ENCODE data around the gene GJA10. TPM values are rescaled to one million over a fixed set of nuclear protein-coding genes. Genes with fewer than 3 reads are reported as not detected.

The GJA10 gene
- total RNA-seq, 2 donors from 2014 or later = not detected

DNA sequence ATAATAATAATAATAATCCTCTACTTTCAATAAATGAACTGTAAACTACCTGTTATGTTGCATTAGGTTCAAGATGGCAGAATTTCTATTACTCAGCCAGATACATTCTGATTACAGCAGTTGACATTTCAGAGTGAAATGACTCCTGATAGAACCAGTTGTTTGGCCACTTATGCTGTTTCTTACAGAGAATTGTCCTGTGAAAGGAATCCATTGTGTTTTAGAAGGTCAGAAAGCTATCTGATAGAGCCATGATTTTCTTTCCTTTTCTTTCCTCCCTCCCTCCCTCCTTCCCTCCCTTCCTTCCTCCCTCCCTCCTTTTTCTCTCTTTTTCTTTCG lies 16.6 kb downstream of the GJA10 start:
- TF ChIP-seq, protein P1, sequence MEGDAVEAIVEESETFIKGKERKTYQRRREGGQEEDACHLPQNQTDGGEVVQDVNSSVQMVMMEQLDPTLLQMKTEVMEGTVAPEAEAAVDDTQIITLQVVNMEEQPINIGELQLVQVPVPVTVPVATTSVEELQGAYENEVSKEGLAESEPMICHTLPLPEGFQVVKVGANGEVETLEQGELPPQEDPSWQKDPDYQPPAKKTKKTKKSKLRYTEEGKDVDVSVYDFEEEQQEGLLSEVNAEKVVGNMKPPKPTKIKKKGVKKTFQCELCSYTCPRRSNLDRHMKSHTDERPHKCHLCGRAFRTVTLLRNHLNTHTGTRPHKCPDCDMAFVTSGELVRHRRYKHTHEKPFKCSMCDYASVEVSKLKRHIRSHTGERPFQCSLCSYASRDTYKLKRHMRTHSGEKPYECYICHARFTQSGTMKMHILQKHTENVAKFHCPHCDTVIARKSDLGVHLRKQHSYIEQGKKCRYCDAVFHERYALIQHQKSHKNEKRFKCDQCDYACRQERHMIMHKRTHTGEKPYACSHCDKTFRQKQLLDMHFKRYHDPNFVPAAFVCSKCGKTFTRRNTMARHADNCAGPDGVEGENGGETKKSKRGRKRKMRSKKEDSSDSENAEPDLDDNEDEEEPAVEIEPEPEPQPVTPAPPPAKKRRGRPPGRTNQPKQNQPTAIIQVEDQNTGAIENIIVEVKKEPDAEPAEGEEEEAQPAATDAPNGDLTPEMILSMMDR (IDR thresholded peaks at IDR 0.05) = no peak
- no peak overlapping the region for H3K4me3 ChIP-seq
- no peak overlapping the region for H3K9ac ChIP-seq (ENCODE audit: low read depth in 2 of 2, low read length in 2 of 2)
- DNase-seq = no peak
- H3K27ac ChIP-seq = no peak overlapping the region
- H3K9me3 ChIP-seq = no peaks in the 10 kb centered on the region
- H3K27me3 ChIP-seq = no peaks in the 10 kb centered on the region
- H3K4me1 ChIP-seq = no peaks in the 10 kb centered on the region
- intact Hi-C loops (cut with DNase I) = no loop called here
- no peaks in the 10 kb centered on the region for H3K36me3 ChIP-seq

DNA sequence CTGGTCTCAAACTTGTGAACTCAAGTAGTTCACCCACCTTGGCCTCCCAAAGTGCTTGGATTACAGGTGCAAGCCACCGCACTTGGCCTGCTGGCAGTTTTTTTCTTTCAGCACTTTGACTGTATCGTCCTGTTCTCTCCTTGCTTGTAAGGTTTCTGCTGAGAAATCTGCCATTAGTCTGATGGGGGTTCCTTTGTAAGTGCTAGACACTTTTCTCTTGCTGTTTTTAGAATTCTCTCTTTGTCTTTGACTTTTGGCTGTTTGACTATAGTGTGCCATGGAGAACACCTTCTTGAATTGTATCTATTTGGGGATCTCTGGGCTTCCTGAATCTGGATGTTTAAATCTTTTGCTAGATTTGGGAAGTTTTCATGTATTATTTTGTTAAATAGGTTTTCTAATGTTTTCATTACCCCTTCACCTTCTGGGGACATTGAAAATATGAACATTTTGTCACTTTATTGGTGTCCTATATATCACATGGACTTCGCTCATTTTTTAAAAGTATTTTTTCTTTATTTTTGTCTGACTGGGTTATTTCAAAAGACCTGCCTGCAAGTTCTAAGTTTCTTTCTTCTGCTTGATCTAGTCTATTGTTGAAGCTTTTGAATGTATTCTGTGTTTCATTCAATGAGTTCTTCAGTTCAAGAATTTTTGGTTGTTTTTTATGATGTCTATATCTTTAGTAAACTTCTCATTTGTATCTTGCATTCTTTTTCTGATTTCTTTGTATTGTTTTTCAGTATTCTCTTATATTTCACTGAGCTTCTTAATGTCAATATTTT lies 22.1 kb downstream of the GJA10 start:
- no peak for DNase-seq
- Histone ChIP-seq H3K9me3 (no peaks in the 10 kb centered on the region), H3K27ac (no peak overlapping the region), H3K27me3 (no peaks in the 10 kb centered on the region), H3K4me1 (no peaks in the 10 kb centered on the region), H3K4me3 (no peak overlapping the region), H3K36me3 (no peaks in the 10 kb centered on the region), H3K9ac (ENCODE audit: low read depth in 2 of 2, low read length in 2 of 2) (no peak overlapping the region)
- TF ChIP-seq, protein P1 (IDR thresholded peaks at IDR 0.05) = no peak
- intact Hi-C loops (cut with DNase I) = no loop called here

- intact Hi-C loops (cut with DNase I) = no loop called here
- no peak overlapping the region for H3K4me3 ChIP-seq
- no peaks in the 10 kb centered on the region for H3K4me1 ChIP-seq
- H3K36me3 ChIP-seq = no peaks in the 10 kb centered on the region
- TF ChIP-seq, protein P1 (IDR thresholded peaks at IDR 0.05) = no peak
- no peak overlapping the region for H3K9ac ChIP-seq (ENCODE audit: low read depth in 2 of 2, low read length in 2 of 2)
- DNase-seq = no peak
- H3K27me3 ChIP-seq = no peaks in the 10 kb centered on the region
- H3K27ac ChIP-seq = no peak overlapping the region
- no peaks in the 10 kb centered on the region for H3K9me3 ChIP-seq
Observed at GRCh38 chr6:89917216-89917615, 22.9 kb downstream of the GJA10 start.

DNA sequence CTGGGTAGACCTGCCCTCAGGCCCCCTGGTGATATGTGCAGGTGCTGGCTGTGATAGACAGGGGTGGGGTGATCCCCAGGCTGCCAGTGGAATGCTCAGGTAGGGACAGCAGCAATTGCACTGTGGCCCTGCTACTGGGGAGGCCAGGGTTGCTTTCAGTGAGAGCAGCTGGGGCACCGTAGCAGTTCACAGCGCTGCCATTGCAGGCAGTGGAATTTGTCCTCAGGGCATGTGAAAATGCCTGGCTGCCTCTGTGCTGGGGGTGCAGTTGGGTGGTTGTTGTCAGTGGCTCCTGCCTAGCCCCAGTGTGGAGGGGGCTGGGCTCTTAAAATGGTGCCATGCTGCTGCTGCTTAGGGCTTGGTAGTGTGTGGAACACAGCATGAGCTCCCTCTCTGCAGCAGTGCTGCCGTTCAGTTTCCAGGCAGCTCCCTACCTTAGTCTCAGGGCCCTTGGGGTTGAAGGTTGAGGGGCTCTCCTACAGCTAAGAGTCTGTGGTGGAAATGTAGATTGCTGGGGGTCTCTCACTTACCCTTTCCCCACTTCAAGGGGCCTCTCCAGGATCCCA lies 23.6 kb downstream of the GJA10 start:
- H3K9ac ChIP-seq (ENCODE audit: low read depth in 2 of 2, low read length in 2 of 2) = no peak overlapping the region
- H3K4me3 ChIP-seq = no peak overlapping the region
- intact Hi-C loops (cut with DNase I) = no loop called here
- no peak for DNase-seq
- H3K36me3 ChIP-seq = no peaks in the 10 kb centered on the region
- H3K27ac ChIP-seq = no peak overlapping the region
- no peaks in the 10 kb centered on the region for H3K9me3 ChIP-seq
- H3K27me3 ChIP-seq = no peaks in the 10 kb centered on the region
- TF ChIP-seq, protein P1 (IDR thresholded peaks at IDR 0.05) = no peak
- no peaks in the 10 kb centered on the region for H3K4me1 ChIP-seq

GRCh38 chr6:89921197-89921596 lies 26.9 kb downstream of the GJA10 start:
- no peak overlapping the region for H3K27ac ChIP-seq
- no peaks in the 10 kb centered on the region for H3K4me1 ChIP-seq
- DNase-seq = no peak
- no peak overlapping the region for H3K4me3 ChIP-seq
- H3K9me3 ChIP-seq = no peaks in the 10 kb centered on the region
- TF ChIP-seq, protein P1 (IDR thresholded peaks at IDR 0.05) = no peak
- intact Hi-C loops (cut with DNase I) = no loop called here
- H3K36me3 ChIP-seq = no peaks in the 10 kb centered on the region
- H3K9ac ChIP-seq (ENCODE audit: low read depth in 2 of 2, low read length in 2 of 2) = no peak overlapping the region
- no peaks in the 10 kb centered on the region for H3K27me3 ChIP-seq
